K562 (cell line): ENCODE results near the gene ADGRD1.

Source experiments
- ERF ChIP-seq: fragments of 450-650 bp; formaldehyde crosslinking; IDR thresholded peaks from 2 replicates; pipeline ENCODE4 v1.4.0; 2020; ENCODE audit warnings: mild to moderate bottlenecking, mixed read lengths
- MAZ ChIP-seq, 2 experiments: fragments of 450-650 bp in 1 of 2; sonication (generic) in 1 of 2; formaldehyde crosslinking; IDR thresholded peaks in 1 of 2; conservative IDR thresholded peaks in 1 of 2; 2 replicates each; pipeline versions ENCODE4 v1.4.0 to v1.5.0; 2020; ENCODE audit warnings: mild to moderate bottlenecking in 1 of 2, missing genetic modification reagents in 1 of 2
- POLR3A ChIP-seq: IDR thresholded peaks from 2 replicates; pipeline ENCODE4 v1.6.1; 2011; ENCODE audit warnings: borderline replicate concordance, mild to moderate bottlenecking, moderate library complexity; ENCODE audit not compliant: insufficient read length, insufficient read depth; ENCODE audit errors: extremely low read depth

DNA sequence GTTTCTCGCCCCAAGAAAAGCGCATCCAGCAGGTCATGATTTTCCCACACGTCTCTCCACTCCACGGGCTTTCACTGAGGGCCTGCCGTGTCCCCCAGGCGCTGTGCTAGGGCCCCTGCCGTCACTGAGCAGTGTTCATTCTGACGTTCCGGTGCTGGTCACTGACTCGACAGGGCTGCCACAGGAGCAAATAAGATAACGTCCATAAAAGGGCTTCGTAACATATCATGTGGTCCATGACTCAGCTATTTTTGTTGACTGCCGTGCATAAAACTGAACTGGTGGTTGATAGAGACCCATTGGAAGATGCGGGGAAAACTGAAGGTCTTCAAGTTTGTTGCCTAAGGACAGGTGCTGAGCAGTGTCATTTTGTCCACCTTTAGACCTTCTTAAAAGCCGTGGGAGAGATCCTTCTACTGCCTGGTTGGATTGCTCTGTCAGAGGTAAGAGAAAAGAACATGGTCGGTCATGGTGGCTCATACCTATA, 46.3 kb downstream of the ADGRD1 start:
- 0 out of 4 replicates have a peak, but pooled peaks of 1 of the 2 experiments have one; percentile 53 for TF ChIP-seq MAZ (CRISPR knock-in tag; conservative IDR thresholded peaks at IDR 0.05 in 1 of 2, IDR thresholded peaks at IDR 0.05 in 1 of 2)
- no peak for TF ChIP-seq POLR3A
- TF ChIP-seq ERF (CRISPR knock-in tag) = no peak
